Kidney capillary endothelial cell (primary cell): ENCODE data around the gene MOV10L1.

Experiments used
- DNase-seq: peaks from one replicate; pipeline ENCODE4 v3.0.0-alpha.2; 2018; ENCODE audit warnings: low spot score

Gene MOV10L1

DNA sequence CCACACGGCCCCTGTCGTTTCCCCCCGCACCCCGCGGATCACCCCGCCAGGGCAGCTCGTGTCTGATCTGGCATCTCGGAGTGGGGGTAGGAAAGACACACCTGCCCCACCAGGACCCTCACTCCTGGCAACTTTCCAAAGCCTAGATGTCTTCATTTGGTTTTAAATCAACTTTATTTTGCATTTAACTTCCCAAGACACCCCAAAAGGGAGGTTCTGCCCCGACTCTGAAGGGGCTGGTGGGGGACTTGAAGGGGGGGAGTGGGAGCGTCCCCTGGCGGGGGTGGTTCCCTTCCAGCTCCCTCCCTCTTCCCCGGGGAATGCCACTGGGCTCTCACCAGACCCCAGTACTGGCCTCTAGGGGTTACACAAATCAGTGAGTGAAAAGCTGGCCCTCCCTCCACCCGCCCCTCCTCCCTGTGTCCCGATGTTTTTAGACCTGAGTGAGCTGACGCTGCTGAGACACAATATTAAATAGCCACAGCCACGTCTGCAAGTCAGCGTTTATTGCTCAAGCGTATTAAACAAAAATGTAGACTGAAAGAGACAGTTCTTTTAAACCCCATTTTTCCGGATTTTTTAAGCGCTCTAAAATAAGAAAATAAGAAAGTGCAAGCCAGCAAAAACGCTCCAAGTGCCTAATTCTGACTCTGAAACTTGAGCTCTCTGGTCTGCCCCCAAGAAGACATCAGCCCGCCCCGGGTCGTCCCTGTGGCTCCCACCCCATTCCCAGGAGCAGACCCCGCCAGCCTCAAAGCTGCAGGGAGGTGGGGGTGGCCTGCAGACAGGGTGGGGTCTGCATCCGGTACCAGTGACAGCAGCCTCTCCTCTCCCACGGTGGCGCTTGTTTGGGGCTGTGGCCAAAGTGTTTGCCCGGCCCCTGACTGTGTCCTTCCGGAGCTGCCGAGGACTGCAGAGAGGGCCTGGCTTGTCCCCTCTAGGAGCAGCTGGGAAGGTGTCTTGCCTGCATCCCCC lies 30.6 kb upstream of the MOV10L1 start:
- DNase-seq = no peak

GRCh38 chr22:50059881-50060262 lies 29.9 kb upstream of the MOV10L1 start:
- DNase-seq = no peak

DNA sequence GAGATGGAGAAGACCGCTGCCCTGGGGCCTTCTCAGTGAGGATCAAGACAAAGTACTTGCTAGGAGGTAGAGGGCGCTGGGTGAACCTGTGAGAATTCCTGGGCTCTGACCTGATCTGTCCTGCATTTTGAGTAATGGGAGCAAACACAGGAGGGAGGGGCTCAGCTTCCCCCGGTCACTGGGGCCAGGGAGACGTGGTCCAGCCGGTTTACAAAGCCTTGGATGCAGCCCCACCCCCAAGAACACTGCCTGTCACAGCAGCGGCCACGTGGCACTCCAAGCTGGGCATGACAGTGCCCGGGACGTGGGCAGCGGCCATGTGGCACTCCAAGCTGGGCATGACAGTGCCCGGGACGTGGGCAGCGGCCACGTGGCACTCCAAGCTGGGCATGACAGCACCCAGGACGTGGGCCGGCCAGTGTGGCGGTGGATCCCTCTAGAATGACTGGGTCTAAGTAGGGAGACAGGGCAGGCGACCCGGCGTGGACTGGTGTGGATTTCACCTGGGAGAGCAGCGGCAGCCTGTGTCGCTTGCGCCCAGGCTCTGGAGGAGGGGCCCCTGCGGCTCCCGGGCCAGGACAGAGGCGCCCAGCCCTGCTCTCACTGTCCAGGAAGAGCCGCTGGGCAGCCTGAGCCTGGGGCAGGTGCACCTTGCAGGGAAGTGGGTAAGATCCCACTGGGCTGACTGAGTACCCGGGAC lies 29.2 kb upstream of the MOV10L1 start:
- no peak for DNase-seq

GRCh38 chr22:50061141-50061823 lies 28.5 kb upstream of the MOV10L1 start:
- DNase-seq = no peak

DNA sequence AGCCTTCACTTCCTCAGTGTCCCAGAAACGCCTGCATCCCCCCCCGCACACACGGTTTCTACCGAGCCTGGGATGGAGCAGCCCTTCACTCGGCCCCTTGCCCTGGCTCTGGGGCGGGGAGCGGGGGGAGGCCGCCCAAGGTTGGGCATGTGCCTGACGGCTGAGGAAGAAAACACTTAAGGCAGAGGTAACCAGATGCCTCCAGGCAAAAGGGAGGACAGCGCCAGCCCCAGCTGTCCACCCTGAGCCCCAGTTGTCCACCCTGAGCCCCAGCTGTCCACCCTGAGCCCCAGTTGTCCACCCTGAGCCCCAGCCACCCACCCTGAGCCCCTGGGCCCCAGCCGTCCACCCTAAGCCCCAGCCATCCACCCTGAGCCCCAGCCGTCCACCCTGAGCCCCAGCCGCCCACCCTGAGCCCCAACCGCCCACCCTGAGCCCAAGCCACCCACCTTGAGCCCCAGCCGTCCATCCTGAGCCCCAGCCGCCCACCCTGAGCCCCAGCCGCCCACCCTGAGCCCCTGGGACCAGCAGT lies 27.9 kb upstream of the MOV10L1 start:
- DNase-seq = no peak

DNA sequence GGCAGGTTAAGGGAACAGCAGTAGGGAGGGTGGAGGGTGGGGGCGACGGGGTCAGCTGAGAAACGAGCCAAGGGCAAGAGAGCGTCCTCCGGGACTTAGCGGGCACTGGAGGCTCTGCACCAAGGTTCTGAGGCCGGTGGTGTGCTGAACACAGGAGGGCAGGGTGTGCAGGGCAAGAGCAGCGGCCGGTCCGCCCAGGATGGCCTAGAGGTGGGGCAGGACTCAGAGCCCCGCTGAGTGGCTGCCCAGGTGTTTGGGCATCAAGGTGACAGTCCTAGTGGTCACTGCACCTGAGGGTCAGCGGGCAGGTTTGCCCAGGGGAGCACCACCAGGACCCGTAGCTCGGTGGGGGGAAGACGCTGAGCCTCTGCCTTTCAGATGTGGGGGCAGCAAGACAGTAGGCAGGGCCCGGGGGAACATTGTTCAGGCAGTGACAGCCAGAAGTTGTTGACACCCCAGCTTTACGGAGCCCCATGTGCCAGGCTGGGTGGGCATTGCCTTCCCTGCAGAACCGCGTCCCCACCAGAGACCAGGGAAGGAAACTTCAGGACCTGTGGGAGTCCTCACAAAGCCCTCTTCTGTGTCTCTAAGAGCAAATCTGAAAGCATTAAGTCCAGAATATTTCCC lies 27.2 kb upstream of the MOV10L1 start:
- no peak for DNase-seq

GRCh38 chr22:50063589-50064393 lies 26.0 kb upstream of the MOV10L1 start:
- no peak for DNase-seq

- no peak for DNase-seq
Observed at GRCh38 chr22:50064453-50064852, 25.4 kb upstream of the MOV10L1 start.

DNA sequence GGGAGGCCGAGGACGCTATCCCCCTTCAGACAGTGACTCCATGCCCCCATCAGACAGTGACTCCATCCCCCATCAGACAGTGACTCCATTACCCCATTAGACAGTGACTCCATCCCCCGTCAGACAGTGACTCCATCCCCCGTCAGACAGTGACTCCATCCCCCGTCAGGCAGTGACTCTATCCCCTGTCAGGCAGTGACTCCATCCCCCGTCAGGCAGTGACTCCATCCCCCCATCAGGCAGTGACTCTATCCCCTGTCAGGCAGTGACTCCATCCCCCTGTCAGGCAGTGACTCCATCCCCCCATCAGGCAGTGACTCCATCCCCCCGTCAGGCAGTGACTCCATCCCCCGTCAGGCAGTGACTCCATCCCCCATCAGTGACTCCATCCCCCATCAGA lies 22.6 kb upstream of the MOV10L1 start:
- DNase-seq = no peak

GRCh38 chr22:50068096-50068495 lies 21.7 kb upstream of the MOV10L1 start:
- DNase-seq = no peak

GRCh38 chr22:50070366-50070765 lies 19.4 kb upstream of the MOV10L1 start:
- no peak for DNase-seq

- no peak for DNase-seq
Observed at GRCh38 chr22:50071432-50072166, 18.2 kb upstream of the MOV10L1 start.

DNA sequence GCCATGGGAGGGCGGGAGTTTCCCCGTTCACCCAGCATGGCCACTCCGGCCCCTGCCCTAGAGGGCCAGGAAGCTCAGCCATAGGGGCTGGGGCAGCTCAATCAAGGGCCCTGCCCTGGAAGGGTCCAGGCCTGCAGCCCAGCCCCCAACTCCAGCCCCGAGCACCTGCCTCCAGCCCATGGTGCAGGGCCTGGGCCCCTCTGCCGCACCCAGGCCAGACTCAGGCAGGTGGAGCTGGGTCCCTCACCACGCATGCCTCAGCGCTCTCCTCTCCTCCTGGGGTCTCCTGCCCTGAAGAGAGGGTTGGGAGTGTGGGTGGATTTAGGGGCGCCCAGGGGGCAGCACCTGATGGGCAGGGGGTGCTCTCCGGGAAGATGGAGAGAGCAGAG lies 17.6 kb upstream of the MOV10L1 start:
- DNase-seq = no peak

GRCh38 chr22:50072714-50073538 lies 16.9 kb upstream of the MOV10L1 start:
- DNase-seq = no peak

DNA sequence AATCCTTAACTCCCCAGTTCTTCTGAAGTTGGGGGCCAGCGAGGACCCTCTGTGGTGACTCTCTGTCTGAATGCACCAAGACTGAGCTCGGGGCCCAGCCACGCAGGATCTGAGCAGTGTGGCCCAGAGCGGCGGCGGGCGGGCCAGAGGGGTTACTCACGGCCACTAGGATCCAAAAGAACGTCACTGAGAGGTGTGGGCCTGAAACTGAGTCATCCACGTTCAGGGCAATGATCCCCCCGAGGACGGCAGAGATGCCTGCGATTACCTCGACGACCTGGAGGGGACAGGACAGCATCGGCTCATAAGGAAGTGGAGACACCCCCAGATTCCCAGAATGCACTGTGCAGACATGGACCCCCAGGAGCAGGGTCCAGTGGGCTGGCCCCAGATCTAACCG lies 15.8 kb upstream of the MOV10L1 start:
- no peak for DNase-seq

DNA sequence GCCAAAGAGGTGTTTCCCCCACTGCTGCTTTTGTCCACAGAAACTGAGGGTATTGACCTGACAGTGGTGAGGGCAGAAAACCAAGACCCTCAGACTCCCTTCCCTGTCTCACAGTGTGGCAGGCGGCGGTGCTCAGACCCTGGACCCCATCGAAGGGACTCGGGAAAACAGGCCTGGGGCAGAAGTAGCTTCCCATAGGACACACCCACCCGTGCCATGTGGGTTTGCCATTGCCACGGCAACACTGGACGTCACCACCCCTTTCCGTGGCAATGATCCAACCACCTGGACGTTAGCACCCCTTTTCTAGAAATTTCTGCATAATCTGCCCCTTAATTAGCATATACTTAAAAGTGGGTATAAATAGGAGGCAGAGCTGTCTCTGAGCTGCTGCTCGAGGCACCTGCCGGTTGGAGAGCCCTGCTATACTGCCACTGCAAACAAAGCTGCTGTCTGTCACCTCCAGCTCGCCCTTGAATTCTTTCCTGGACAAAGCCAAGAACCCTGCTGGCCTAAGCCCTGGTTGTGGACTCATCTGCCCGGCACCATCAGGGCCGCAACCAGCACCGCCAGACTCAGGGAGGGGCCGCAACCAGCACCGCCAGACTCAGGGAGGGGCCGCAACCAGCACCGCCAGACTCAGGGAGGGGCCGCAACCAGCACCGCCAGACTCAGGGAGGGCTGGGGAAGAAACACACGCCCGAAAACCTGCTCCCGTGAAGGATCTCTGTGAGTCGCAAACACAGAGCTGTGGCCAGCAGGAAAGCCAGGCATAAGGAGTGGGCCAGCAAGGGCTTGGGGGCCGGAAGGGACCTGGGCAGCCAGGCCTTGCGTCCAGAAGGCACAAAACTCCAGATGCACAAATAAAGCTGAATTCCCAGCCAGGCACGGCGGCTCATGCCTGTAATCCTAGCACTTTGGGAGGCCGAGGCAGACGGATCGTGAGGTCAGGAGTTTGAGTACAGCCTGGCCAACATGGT lies 15.0 kb upstream of the MOV10L1 start:
- no peak for DNase-seq

- no peak for DNase-seq
Observed at GRCh38 chr22:50076646-50077535, 12.9 kb upstream of the MOV10L1 start.
